Vagina (tissue), 2 donors: Measurements from ENCODE around the gene TEX54. TPM values are rescaled to one million over a fixed set of nuclear protein-coding genes. Genes with fewer than 3 reads are reported as not detected.

Experiments
- DNase-seq, 2 donors: peaks; one replicate each; pipeline ENCODE4 v3.0.0-alpha.2; 2017; ENCODE audit errors: extremely low spot score in 2 of 2
- H3K27ac ChIP-seq: fragments of 200-600 bp; sonication (generic); one replicate; pipeline ENCODE4 v1.5.1; 2019
- H3K27me3 ChIP-seq: fragments of 200-600 bp; sonication (generic); one replicate; pipeline ENCODE4 v1.5.1; 2019
- H3K36me3 ChIP-seq, 2 donors: fragments of 200-600 bp; sonication (generic); one replicate each; pipeline ENCODE4 v1.5.1; 2017 to 2019
- H3K4me1 ChIP-seq: fragments of 200-600 bp; sonication (generic); one replicate; pipeline ENCODE4 v1.5.1; 2019
- H3K4me3 ChIP-seq, 2 donors: fragments of 200-600 bp; sonication (generic); 1 replicate in 1 of 2; 2 replicates in 1 of 2; pipeline ENCODE4 v1.5.1; 2016 to 2019
- H3K9me3 ChIP-seq: fragments of 200-600 bp; sonication (generic); one replicate; pipeline ENCODE4 v1.5.1; 2019
- POLR2A ChIP-seq, 2 donors: fragments of 450-650 bp; IDR thresholded peaks; one replicate each; pipeline ENCODE4 v1.6.1; 2017; ENCODE audit warnings: antibody characterized with exemption in 2 of 2, mild to moderate bottlenecking in 2 of 2, moderate library complexity in 2 of 2
- POLR2AphosphoS5 ChIP-seq, 2 donors: sonication (generic); formaldehyde crosslinking; IDR thresholded peaks; one replicate each; pipeline ENCODE4 v1.9.0; 2017; ENCODE audit warnings: antibody characterized with exemption in 2 of 2, mild to moderate bottlenecking in 2 of 2, low read depth in 1 of 2; ENCODE audit not compliant: insufficient read depth in 1 of 2
- intact Hi-C: fragments of 100-400 bp; cut with DNase I; formaldehyde crosslinking; loops from one replicate; pipeline ENCODE4 v1.15.1; 2023
- total RNA-seq: library from RNA; depleted of rRNA; stranded (reverse); fragments of >200 nt; gene quantifications from one replicate; pipeline ENCODE4 v1.2.3, GENCODE V29; 2016
- TF ChIP-seq, protein P1 (sequence below), 3 experiments: fragments of 450-650 bp in 2 of 3; fragments of 200-600 bp in 1 of 3; sonication (generic) in 1 of 3; IDR thresholded peaks; one replicate each; pipeline ENCODE4 v1.5.1; 2017 to 2019; ENCODE audit warnings: antibody characterized with exemption in 3 of 3, mild to moderate bottlenecking in 2 of 3, moderate library complexity in 2 of 3

TEX54 gene
- total RNA-seq, 1 donor from 2014 or later, result not detected

DNA sequence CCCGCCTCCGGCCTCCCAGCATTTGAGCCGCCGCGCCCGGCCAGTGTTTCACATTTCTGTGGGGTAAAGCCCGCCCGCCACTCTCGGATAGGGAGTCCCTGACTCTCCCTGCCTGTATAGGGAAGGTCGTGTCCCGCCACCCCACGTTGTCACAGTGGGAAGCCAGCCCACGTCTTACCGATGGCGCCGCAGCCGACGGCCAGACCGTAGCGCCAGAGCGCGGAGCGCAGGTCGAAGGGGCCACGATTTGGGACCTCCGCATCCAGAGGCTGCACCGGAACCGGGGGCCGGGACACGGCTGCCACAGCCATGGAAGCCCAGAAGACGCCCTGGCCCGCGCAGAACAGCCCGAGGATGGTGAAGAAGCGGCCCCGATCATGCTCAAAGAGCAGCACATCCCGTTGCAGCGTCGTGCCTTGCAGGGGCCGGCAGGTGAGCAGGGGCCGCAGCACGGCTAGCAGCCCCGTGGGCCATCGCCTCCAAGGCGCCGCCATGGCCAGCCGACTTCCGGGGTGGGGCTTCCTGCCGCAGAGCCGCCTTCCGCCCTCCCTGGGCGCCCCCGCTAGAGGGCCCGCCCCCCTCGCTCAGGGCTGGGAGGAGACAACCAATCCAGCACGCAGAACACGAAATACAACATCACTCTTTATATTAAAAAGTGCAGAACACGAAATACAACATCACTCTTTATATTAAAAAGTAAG, 41.0 kb downstream of the TEX54 start, which contains the start of gene TMEM223:
TMEM223 (minus strand) TSS at position 506 of the 701 bp plus-strand sequence; CDS start at position 494, 12 bp downstream.
- no peak for DNase-seq
- Histone ChIP-seq H3K4me3 (peak within 1 kb of the TSS; percentile 54 to 89), H3K36me3 (peaks cover 0 to 44% of the 10 kb centered on the region in 2 donors), H3K4me1 (peaks cover 47% of the 10 kb centered on the region), H3K27me3 (no peaks in the 10 kb centered on the region), H3K9me3 (no peaks in the 10 kb centered on the region), H3K27ac (peak within 1 kb of the TSS; percentile 81)
- TF ChIP-seq POLR2AphosphoS5 (IDR thresholded peaks at IDR 0.05; ENCODE audit: insufficient read depth in 1 of 2, low read depth in 1 of 2) (peak; percentile 86 to 91), POLR2A (IDR thresholded peaks at IDR 0.05) (peak in 1 of 2 donors; percentile 33)
- TF ChIP-seq, protein P1, sequence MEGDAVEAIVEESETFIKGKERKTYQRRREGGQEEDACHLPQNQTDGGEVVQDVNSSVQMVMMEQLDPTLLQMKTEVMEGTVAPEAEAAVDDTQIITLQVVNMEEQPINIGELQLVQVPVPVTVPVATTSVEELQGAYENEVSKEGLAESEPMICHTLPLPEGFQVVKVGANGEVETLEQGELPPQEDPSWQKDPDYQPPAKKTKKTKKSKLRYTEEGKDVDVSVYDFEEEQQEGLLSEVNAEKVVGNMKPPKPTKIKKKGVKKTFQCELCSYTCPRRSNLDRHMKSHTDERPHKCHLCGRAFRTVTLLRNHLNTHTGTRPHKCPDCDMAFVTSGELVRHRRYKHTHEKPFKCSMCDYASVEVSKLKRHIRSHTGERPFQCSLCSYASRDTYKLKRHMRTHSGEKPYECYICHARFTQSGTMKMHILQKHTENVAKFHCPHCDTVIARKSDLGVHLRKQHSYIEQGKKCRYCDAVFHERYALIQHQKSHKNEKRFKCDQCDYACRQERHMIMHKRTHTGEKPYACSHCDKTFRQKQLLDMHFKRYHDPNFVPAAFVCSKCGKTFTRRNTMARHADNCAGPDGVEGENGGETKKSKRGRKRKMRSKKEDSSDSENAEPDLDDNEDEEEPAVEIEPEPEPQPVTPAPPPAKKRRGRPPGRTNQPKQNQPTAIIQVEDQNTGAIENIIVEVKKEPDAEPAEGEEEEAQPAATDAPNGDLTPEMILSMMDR (IDR thresholded peaks at IDR 0.05), result no peak
- intact Hi-C loops, result no loop called here

DNA sequence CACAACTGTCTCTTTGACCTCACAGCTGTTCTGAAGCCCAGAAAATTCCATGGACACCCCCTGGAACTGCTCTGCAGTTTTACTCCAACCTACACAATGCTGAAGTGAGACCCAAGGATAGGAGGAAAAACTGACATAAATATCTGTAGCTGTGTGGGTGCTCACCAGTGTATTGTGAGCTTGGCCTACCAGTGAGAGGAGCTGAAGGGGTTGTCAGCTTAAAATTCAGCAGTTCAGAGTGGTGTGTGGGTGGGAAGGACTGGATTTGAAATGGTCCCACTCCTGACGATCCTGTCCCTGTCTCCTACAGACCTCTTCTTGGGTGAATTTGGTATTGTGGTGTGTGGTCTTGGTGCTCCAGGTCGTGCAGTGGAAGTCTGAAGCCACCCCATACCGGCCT, 43.1 kb downstream of the TEX54 start:
- TF ChIP-seq POLR2AphosphoS5 (IDR thresholded peaks at IDR 0.05; ENCODE audit: insufficient read depth in 1 of 2, low read depth in 1 of 2) (no peak), POLR2A (IDR thresholded peaks at IDR 0.05) (no peak)
- TF ChIP-seq, protein P1 (IDR thresholded peaks at IDR 0.05), result no peak
- H3K4me3 ChIP-seq, result no peak overlapping the region
- intact Hi-C loops, result loop anchor here (5.0 to 10.0 kb wide), 2 partner anchors 45 to 73 kb away; partner anchors contain the start of genes STX5, TEX54 and WDR74
- DNase-seq, result no peak
- no peaks in the 10 kb centered on the region for H3K9me3 ChIP-seq
- H3K36me3 ChIP-seq, result peaks cover 0 to 23% of the 10 kb centered on the region in 2 donors
- no peaks in the 10 kb centered on the region for H3K27me3 ChIP-seq
- peaks cover 57% of the 10 kb centered on the region for H3K4me1 ChIP-seq
- H3K27ac ChIP-seq, result no peak overlapping the region

DNA sequence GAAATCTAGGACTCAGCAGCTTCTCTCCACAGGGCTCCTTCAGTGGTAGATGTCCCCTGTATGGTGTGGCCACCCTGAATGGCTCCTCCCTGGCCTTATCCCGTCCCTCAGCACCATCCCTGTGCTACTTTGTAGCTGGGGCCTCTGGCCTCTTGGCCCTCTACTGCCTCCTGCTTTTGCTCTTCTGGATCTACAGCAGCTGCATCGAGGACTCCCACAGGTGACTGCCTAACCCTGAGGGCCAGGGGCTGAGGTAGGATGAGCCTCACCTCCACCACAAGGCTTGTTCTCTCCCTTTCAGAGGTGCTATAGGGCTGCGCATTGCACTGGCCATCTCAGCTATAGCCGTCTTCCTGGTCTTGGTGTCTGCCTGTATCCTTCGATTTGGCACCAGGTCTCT, 43.6 kb downstream of the TEX54 start:
- Histone ChIP-seq H3K4me3 (no peak overlapping the region), H3K4me1 (peaks cover 57% of the 10 kb centered on the region), H3K9me3 (no peaks in the 10 kb centered on the region), H3K27ac (no peak overlapping the region), H3K36me3 (peaks cover 0 to 18% of the 10 kb centered on the region in 2 donors), H3K27me3 (no peaks in the 10 kb centered on the region)
- intact Hi-C loops, result loop anchor here (5.0 to 10.0 kb wide), 2 partner anchors 46 to 73 kb away; partner anchors contain the start of genes STX5, TEX54 and WDR74
- TF ChIP-seq, protein P1 (IDR thresholded peaks at IDR 0.05), result no peak
- TF ChIP-seq POLR2AphosphoS5 (IDR thresholded peaks at IDR 0.05; ENCODE audit: insufficient read depth in 1 of 2, low read depth in 1 of 2) (no peak), POLR2A (IDR thresholded peaks at IDR 0.05) (no peak)
- no peak for DNase-seq

DNA sequence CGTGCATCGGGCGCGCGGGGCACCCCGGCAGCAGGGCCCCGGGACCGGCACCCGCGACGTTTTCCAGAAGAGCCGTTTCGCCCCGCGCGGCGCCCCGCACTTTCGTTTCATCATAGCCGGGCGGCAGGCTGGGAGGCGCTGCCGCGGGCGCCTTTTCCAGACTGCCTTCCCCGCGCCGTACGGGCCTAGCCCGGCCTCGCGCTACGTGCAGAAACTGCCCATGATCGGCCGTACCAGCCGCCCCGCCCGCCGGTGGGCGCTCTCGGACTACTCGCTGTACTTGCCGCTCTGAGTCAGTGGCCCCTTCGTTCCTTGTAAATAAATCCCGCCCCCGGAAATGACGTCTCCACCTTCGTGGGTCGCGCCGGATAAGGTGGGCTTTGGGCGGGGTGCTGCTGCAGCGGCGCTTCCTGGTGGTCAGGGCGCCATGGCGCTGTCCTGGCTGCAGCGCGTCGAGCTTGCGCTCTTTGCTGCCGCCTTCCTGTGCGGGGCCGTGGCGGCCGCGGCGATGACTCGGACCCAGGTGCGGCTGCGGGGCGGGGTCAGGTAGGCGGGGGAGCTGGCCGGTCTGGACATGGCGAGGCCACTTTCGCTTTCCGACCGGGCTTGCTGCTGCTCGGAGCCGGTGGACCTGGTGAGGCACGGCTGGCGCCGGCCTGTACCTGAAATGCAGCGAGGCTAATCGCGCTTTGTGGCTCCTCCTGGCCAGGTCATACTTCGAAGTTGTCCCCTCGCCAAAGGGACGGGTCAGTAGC, 45.5 kb downstream of the TEX54 start, which contains the start of gene TMEM179B:
TMEM179B (plus strand) TSS at position 398 of the 755 bp plus-strand sequence; CDS start at position 428, 30 bp downstream.
- peaks cover 51% of the 10 kb centered on the region for H3K4me1 ChIP-seq
- H3K27ac ChIP-seq, result peak within 1 kb of the TSS; percentile 99
- DNase-seq, result peak in 1 of 2 donors; percentile 96
- H3K9me3 ChIP-seq, result no peaks in the 10 kb centered on the region
- peaks cover 0 to 3% of the 10 kb centered on the region in 2 donors for H3K36me3 ChIP-seq
- H3K4me3 ChIP-seq, result peak within 1 kb of the TSS; percentile 87 to 95
- intact Hi-C loops, result loop anchor here (5.0 to 10.0 kb wide), 2 partner anchors 48 to 75 kb away; partner anchors contain the start of genes STX5, TEX54 and WDR74
- H3K27me3 ChIP-seq, result no peaks in the 10 kb centered on the region
- TF ChIP-seq, protein P1 (IDR thresholded peaks at IDR 0.05), result peak; percentile 13 to 44 (median 44)
- TF ChIP-seq POLR2A (IDR thresholded peaks at IDR 0.05) (peak in 1 of 2 donors; percentile 63), POLR2AphosphoS5 (IDR thresholded peaks at IDR 0.05; ENCODE audit: insufficient read depth in 1 of 2, low read depth in 1 of 2) (peak; percentile 94 to 99)
